ENCODE data around the gene TSTD1.

Gene TSTD1

GRCh38 chr1:161082483-161082882 is 43.7 kb upstream of the TSTD1 start:
- TF ChIP-seq CTCF (IDR thresholded peaks at IDR 0.05; ENCODE audit: extremely low read depth, insufficient read depth, missing control alignments) = no peak
- no peak for DNase-seq (ENCODE audit: low spot score)
- in situ Hi-C loops (cut with MboI; ENCODE audit: low pct_unique_long_range_greater_than_20kb, low sequenced_read_pairs, unreplicated experiment) = no loop called here

- no peak for DNase-seq (ENCODE audit: low spot score)
- in situ Hi-C loops (cut with MboI; ENCODE audit: low pct_unique_long_range_greater_than_20kb, low sequenced_read_pairs, unreplicated experiment) = no loop called here
- no peak for TF ChIP-seq CTCF (IDR thresholded peaks at IDR 0.05; ENCODE audit: extremely low read depth, insufficient read depth, missing control alignments)
Observed at GRCh38 chr1:161081519-161081918, 42.8 kb upstream of the TSTD1 start.

GRCh38 chr1:161080441-161081405 is 42.0 kb upstream of the TSTD1 start:
- no peak for DNase-seq (ENCODE audit: low spot score)
- no peak for TF ChIP-seq CTCF (IDR thresholded peaks at IDR 0.05; ENCODE audit: extremely low read depth, insufficient read depth, missing control alignments)
- in situ Hi-C loops (cut with MboI; ENCODE audit: low pct_unique_long_range_greater_than_20kb, low sequenced_read_pairs, unreplicated experiment) = no loop called here

GRCh38 chr1:161079436-161080110 is 40.8 kb upstream of the TSTD1 start:
- TF ChIP-seq CTCF (IDR thresholded peaks at IDR 0.05; ENCODE audit: extremely low read depth, insufficient read depth, missing control alignments) = no peak
- in situ Hi-C loops (cut with MboI; ENCODE audit: low pct_unique_long_range_greater_than_20kb, low sequenced_read_pairs, unreplicated experiment) = no loop called here
- no peak for DNase-seq (ENCODE audit: low spot score)

DNA sequence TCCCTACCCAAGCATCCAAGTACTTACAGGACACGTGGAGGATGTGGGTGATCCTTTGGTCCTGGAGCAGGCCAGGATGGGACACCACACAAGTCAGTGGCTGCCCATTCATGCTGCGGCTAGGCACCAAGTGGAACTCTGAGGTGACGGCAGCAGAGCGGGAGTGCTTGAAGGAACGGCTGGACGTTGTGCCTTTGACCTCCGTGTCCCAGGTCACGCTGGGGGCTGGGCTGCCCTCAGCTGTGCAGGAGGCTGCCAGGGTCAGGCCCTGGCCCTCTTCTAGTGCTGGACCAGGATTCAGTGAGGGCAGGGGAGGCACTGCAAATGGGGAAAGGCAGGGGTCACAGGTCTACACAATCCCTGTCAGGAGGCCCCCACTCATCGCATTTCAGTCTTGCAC is 38.7 kb upstream of the TSTD1 start:
- no peak for TF ChIP-seq CTCF (IDR thresholded peaks at IDR 0.05; ENCODE audit: extremely low read depth, insufficient read depth, missing control alignments)
- DNase-seq (ENCODE audit: low spot score) = no peak
- in situ Hi-C loops (cut with MboI; ENCODE audit: low pct_unique_long_range_greater_than_20kb, low sequenced_read_pairs, unreplicated experiment) = no loop called here

- DNase-seq (ENCODE audit: low spot score) = no peak
- TF ChIP-seq CTCF (IDR thresholded peaks at IDR 0.05; ENCODE audit: extremely low read depth, insufficient read depth, missing control alignments) = no peak
- in situ Hi-C loops (cut with MboI; ENCODE audit: low pct_unique_long_range_greater_than_20kb, low sequenced_read_pairs, unreplicated experiment) = no loop called here
Observed at GRCh38 chr1:161076410-161076809, 37.6 kb upstream of the TSTD1 start.
